A549 (cell line): ENCODE results near the gene KRTAP4-5. TPM values are rescaled to one million over a fixed set of nuclear protein-coding genes. Genes with fewer than 3 reads are reported as not detected.

Source experiments
- ATAC-seq, 2 experiments: fragments of 200-7000 bp in 1 of 2; fragments of >200 bp in 1 of 2; cut with Nextera tagmentation in 1 of 2; cut with Tn5 transposase in 1 of 2; 3 replicates each; pipeline versions ENCODE4 v1.8.0 to v1.9.1; 2018 to 2020; ENCODE audit warnings: mild to moderate bottlenecking in 1 of 2, moderate library complexity in 1 of 2
- CTCF ChIA-PET: fragments of 300-600 bp; sonication (Branson Sonifier 250); formaldehyde crosslinking; extraction: SDS; loops from one replicate; lab custom pipeline; 2021; ENCODE audit warnings: antibody characterized with exemption, inconsistent platforms; lab: Yijun Ruan, JAX
- POLR2A ChIA-PET: fragments of 350-600 bp; formaldehyde crosslinking; extraction: SDS; loops from one replicate; lab custom pipeline; 2021; ENCODE audit warnings: antibody characterized with exemption, inconsistent platforms; lab: Yijun Ruan, JAX
- DNase-seq, 2 experiments: peaks; one replicate each; pipeline versions ENCODE4 v3.0.0 to v3.0.0-alpha.2; 2011 to 2016; ENCODE audit warnings: low read depth in 1 of 2, low spot score in 1 of 2
- FAIRE-seq: peaks from 2 replicates; lab custom pipeline; 2011; peaks lifted over from hg19 to GRCh38; lab: Jason Lieb, UNC
- H3K27ac ChIP-seq, 2 experiments: fragments of >200 bp; sonication (Bioruptor Twin); formaldehyde crosslinking; 3 replicates each; pipeline ENCODE4 v1.5.1; 2016 to 2017
- H3K4me1 ChIP-seq: fragments of >200 bp; sonication (Bioruptor Twin); formaldehyde crosslinking; 3 replicates; pipeline ENCODE4 v1.6.1; 2016
- H3K4me2 ChIP-seq: fragments of >200 bp; sonication (Bioruptor Twin); formaldehyde crosslinking; 3 replicates; pipeline ENCODE4 v1.6.1; 2016
- H3K4me3 ChIP-seq: fragments of >200 bp; sonication (Bioruptor Twin); formaldehyde crosslinking; 3 replicates; pipeline ENCODE4 v1.5.1; 2016
- H3K9me3 ChIP-seq: fragments of >200 bp; sonication (Bioruptor Twin); formaldehyde crosslinking; 3 replicates; pipeline ENCODE4 v1.6.1; 2016
- CBX8 ChIP-seq: fragments of 200-600 bp; sonication (generic); IDR thresholded peaks from 2 replicates; pipeline ENCODE4 v1.6.1; 2016
- CHD4 ChIP-seq: fragments of 200-600 bp; sonication (generic); IDR thresholded peaks from 2 replicates; pipeline ENCODE4 v1.6.1; 2016; ENCODE audit warnings: antibody characterized with exemption, mild to moderate bottlenecking, borderline replicate concordance
- CTCF ChIP-seq: fragments of >200 bp; sonication (Bioruptor Twin); formaldehyde crosslinking; IDR thresholded peaks from 3 replicates; pipeline ENCODE4 v1.5.1; 2016
- ELK1 ChIP-seq: fragments of 150-350 bp; IDR thresholded peaks from 2 replicates; pipeline ENCODE4 v1.6.1; 2014; ENCODE audit warnings: low read depth, mild to moderate bottlenecking, low read length
- ESRRA ChIP-seq: fragments of 150-350 bp; IDR thresholded peaks from 2 replicates; pipeline ENCODE4 v1.6.1; 2014; ENCODE audit warnings: mild to moderate bottlenecking, low read length, borderline replicate concordance
- FOSL2 ChIP-seq, 2 experiments: fragments of 450-650 bp in 1 of 2; fragments of >200 bp in 1 of 2; sonication (Bioruptor Twin) in 1 of 2; formaldehyde crosslinking; IDR thresholded peaks; 2 replicates each; pipeline versions ENCODE4 v1.5.0 to v1.6.1; 2016 to 2020; ENCODE audit warnings: mild to moderate bottlenecking in 1 of 2, moderate library complexity in 1 of 2
- HOXB5 ChIP-seq: fragments of 250-450 bp; sonication (Bioruptor Pico); IDR thresholded peaks from 2 replicates; pipeline ENCODE4 v1.5.0; 2020; ENCODE audit warnings: mild to moderate bottlenecking, moderate library complexity
- JUN ChIP-seq, 2 experiments: fragments of >200 bp; sonication (Bioruptor Twin); formaldehyde crosslinking; IDR thresholded peaks; 2 replicates in 1 of 2; 3 replicates in 1 of 2; pipeline ENCODE4 v1.6.1; 2016 to 2017
- KDM1A ChIP-seq: fragments of 200-600 bp; sonication (generic); IDR thresholded peaks from 2 replicates; pipeline ENCODE4 v1.6.1; 2016; ENCODE audit warnings: low read depth, mild to moderate bottlenecking
- MAZ ChIP-seq: fragments of 150-350 bp; IDR thresholded peaks from 2 replicates; pipeline ENCODE4 v1.6.1; 2014; ENCODE audit warnings: antibody characterized with exemption, low read depth, low read length, borderline replicate concordance
- NR3C1 ChIP-seq: fragments of >200 bp; sonication (Bioruptor Twin); formaldehyde crosslinking; IDR thresholded peaks from 3 replicates; pipeline ENCODE4 v1.6.1; 2017
- POLR2AphosphoS2 ChIP-seq: conservative IDR thresholded peaks from 2 replicates; pipeline ENCODE4 v1.6.1; 2012; ENCODE audit warnings: low read length, improper control_type of control experiment, inconsistent platforms
- RAD21 ChIP-seq, 2 experiments: fragments of >200 bp in 1 of 2; sonication (Bioruptor Twin) in 1 of 2; formaldehyde crosslinking in 1 of 2; IDR thresholded peaks in 1 of 2; conservative IDR thresholded peaks in 1 of 2; 2 replicates in 1 of 2; 3 replicates in 1 of 2; pipeline ENCODE4 v1.6.1; 2012 to 2018; ENCODE audit warnings: inconsistent platforms in 1 of 2
- RARB ChIP-seq: fragments of 250-450 bp; sonication (Bioruptor Pico); IDR thresholded peaks from 2 replicates; pipeline ENCODE4 v1.8.0; 2021; ENCODE audit warnings: mild to moderate bottlenecking, moderate library complexity
- RCOR1 ChIP-seq: fragments of 150-350 bp; IDR thresholded peaks from 2 replicates; pipeline ENCODE4 v1.6.1; 2014; ENCODE audit warnings: antibody characterized with exemption, low read length, low read depth
- REST ChIP-seq: fragments of 200-600 bp; sonication (generic); IDR thresholded peaks from 2 replicates; pipeline ENCODE4 v1.6.1; 2016; ENCODE audit warnings: antibody characterized with exemption, mild to moderate bottlenecking, moderate library complexity
- RFX5 ChIP-seq: fragments of 450-650 bp; IDR thresholded peaks from 2 replicates; pipeline ENCODE4 v1.7.1; 2014; ENCODE audit warnings: antibody characterized with exemption, mild to moderate bottlenecking, moderate library complexity
- RNF2 ChIP-seq: fragments of 200-600 bp; sonication (generic); IDR thresholded peaks from 2 replicates; pipeline ENCODE4 v1.6.1; 2016; ENCODE audit warnings: low read depth, mild to moderate bottlenecking, antibody characterized with exemption, moderate library complexity, borderline replicate concordance
- SREBF2 ChIP-seq: fragments of 450-650 bp; IDR thresholded peaks from 2 replicates; pipeline ENCODE4 v1.6.1; 2014; ENCODE audit warnings: mild to moderate bottlenecking, moderate library complexity
- TFCP2L1 ChIP-seq: fragments of 250-450 bp; sonication (Bioruptor Pico); IDR thresholded peaks from 2 replicates; pipeline ENCODE4 v1.5.0; 2021; ENCODE audit warnings: mild to moderate bottlenecking
- ZC3H11A ChIP-seq: fragments of 450-650 bp; IDR thresholded peaks from 2 replicates; pipeline ENCODE4 v1.6.1; 2014; ENCODE audit warnings: antibody characterized with exemption, mild to moderate bottlenecking
- ZFP36 ChIP-seq: fragments of 450-650 bp; IDR thresholded peaks from 2 replicates; pipeline ENCODE4 v1.6.1; 2014; ENCODE audit warnings: borderline replicate concordance; ENCODE audit not compliant: partially characterized antibody
- ZNF302 ChIP-seq: fragments of 250-450 bp; sonication (Bioruptor Pico); IDR thresholded peaks from 2 replicates; pipeline ENCODE4 v1.9.0; 2021; ENCODE audit warnings: inconsistent platforms, mild to moderate bottlenecking, moderate library complexity
- ZSCAN20 ChIP-seq: fragments of 250-450 bp; sonication (Bioruptor Pico); IDR thresholded peaks from 2 replicates; pipeline ENCODE4 v1.8.0; 2022; ENCODE audit warnings: mild to moderate bottlenecking, moderate library complexity
- WGBS: methylation state at CpG from one replicate; pipeline ENCODE4 v1.1.6; 2017; ENCODE audit errors: missing lambda C conversion rate; 5-methylcytosine and 5-hydroxymethylcytosine counted together
- polyA plus RNA-seq, 4 experiments: library from polyadenylated mRNA; depleted of rRNA in 3 of 4; stranded (reverse); fragments of >200 nt; fragmentation: RNase III in 1 of 4; extraction: RNeasy Plus Mini Kit Qiagen cat#74134 plus additional on column Dnase treatment in 1 of 4; gene quantifications; 2 replicates in 3 of 4; 3 replicates in 1 of 4; pipeline ENCODE4 v1.2.3, GENCODE V29; 2011 to 2017
- TF ChIP-seq, protein P1 (sequence below): fragments of >200 bp; sonication (Bioruptor Twin); formaldehyde crosslinking; IDR thresholded peaks from 2 replicates; pipeline ENCODE4 v1.6.1; 2016
- TF ChIP-seq, protein P2 (sequence below): IDR thresholded peaks from 2 replicates; pipeline ENCODE4 v1.6.1; 2012; ENCODE audit warnings: low read depth, borderline replicate concordance

KRTAP4-5 gene
- polyA plus RNA-seq, 2 of the 4 experiments (the other 2 are of a cell fraction), result not detected

GRCh38 chr17:41171886-41172285 lies 22.3 kb upstream of the KRTAP4-5 start:
- Histone ChIP-seq H3K4me1 (no peaks in the 10 kb centered on the region), H3K9me3 (no peaks in the 10 kb centered on the region), H3K27ac (no peak overlapping the region), H3K4me3 (no peak overlapping the region), H3K4me2 (no peak overlapping the region)
- no peak for ATAC-seq
- no peak for DNase-seq
- CTCF ChIA-PET, result interaction anchor here (1.3 to 1.4 kb wide), 2 partner anchors 150 to 307 kb away, joined by 3 to 5 read pairs; no protein-coding TSS in a partner anchor
- no peak for TF ChIP-seq ESRRA
- no peak for TF ChIP-seq FOSL2 (IDR thresholded peaks at IDR 0.05)
- TF ChIP-seq FOSL2 (CRISPR knock-in tag; IDR thresholded peaks at IDR 0.05), result no peak
- no peak for TF ChIP-seq JUN (IDR thresholded peaks at IDR 0.05)
- TF ChIP-seq, protein P1, sequence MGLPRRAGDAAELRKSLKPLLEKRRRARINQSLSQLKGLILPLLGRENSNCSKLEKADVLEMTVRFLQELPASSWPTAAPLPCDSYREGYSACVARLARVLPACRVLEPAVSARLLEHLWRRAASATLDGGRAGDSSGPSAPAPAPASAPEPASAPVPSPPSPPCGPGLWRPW, result no peak
- TF ChIP-seq RARB (CRISPR knock-in tag), result no peak
- no peak for TF ChIP-seq REST
- no peak for TF ChIP-seq HOXB5 (CRISPR knock-in tag)
- no peak for TF ChIP-seq ELK1
- no peak for TF ChIP-seq KDM1A
- no peak for TF ChIP-seq TFCP2L1 (CRISPR knock-in tag)
- no peak for TF ChIP-seq RAD21 (conservative IDR thresholded peaks at IDR 0.05 in 1 of 2, IDR thresholded peaks at IDR 0.05 in 1 of 2)
- POLR2A ChIA-PET, result no interaction called here
- WGBS, result 59% methylated on average over 2 of the region's 2 CpGs
- no peak for FAIRE-seq

- Histone ChIP-seq H3K4me2 (no peak within 1 kb of the TSS), H3K27ac (no peak within 1 kb of the TSS), H3K4me3 (no peak within 1 kb of the TSS), H3K4me1 (0 out of 3 replicates have a peak, but pooled peaks cover 4% of the 10 kb centered on the region), H3K9me3 (no peaks in the 10 kb centered on the region)
- WGBS, result 65% methylated on average over 1 of the region's 1 CpG
- ChIA-PET POLR2A (no interaction called here), CTCF (interaction anchor here (0.9 to 1.2 kb wide), 2 partner anchors 11 to 392 kb away, joined by 3 read pairs; no protein-coding TSS in a partner anchor)
- peak; percentile 77 for FAIRE-seq
- ATAC-seq, result no peak
- no peak for DNase-seq
- TF ChIP-seq NR3C1, result no peak
- TF ChIP-seq CHD4, result no peak
- TF ChIP-seq RFX5, result no peak
- TF ChIP-seq SREBF2, result no peak
- TF ChIP-seq POLR2AphosphoS2, result no peak
- no peak for TF ChIP-seq ZC3H11A
- TF ChIP-seq REST, result no peak
- TF ChIP-seq ZFP36, result no peak
- TF ChIP-seq RNF2, result no peak
- no peak for TF ChIP-seq JUN (IDR thresholded peaks at IDR 0.05)
- no peak for TF ChIP-seq RCOR1
- no peak for TF ChIP-seq TFCP2L1 (CRISPR knock-in tag)
- TF ChIP-seq, protein P2, sequence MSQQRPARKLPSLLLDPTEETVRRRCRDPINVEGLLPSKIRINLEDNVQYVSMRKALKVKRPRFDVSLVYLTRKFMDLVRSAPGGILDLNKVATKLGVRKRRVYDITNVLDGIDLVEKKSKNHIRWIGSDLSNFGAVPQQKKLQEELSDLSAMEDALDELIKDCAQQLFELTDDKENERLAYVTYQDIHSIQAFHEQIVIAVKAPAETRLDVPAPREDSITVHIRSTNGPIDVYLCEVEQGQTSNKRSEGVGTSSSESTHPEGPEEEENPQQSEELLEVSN, result no peak
- no peak for TF ChIP-seq MAZ
- TF ChIP-seq CBX8, result no peak
- no peak for TF ChIP-seq CTCF
- TF ChIP-seq ZSCAN20 (CRISPR knock-in tag), result no peak
- no peak for TF ChIP-seq ESRRA
- no peak for TF ChIP-seq ZNF302 (CRISPR knock-in tag)
Observed at GRCh38 chr17:41168121-41168520, 18.5 kb upstream of the KRTAP4-5 start, which contains the start of gene KRTAP4-3. TSS of gene KRTAP4-3 (minus strand) at chr17:41168221. CDS start at chr17:41168172, 49 bp downstream.
